HepG2 (cell line): ENCODE results near the gene TRERF1. TPM values are rescaled to one million over a fixed set of nuclear protein-coding genes. Genes with fewer than 3 reads are reported as not detected.

Source experiments
- ATAC-seq: fragments of 200-7000 bp; cut with Tn5 transposase; 3 replicates; pipeline ENCODE4 v1.9.1; 2020; ENCODE audit warnings: mild to moderate bottlenecking, moderate library complexity
- BruUV-seq: library from RNA; stranded (reverse); fragments of 400-500 nt; replicated peaks from 2 replicates; lab custom pipeline; 2021; lab: Mats Ljungman, UMichigan
- CTCF ChIA-PET: fragments of 300-600 bp; formaldehyde crosslinking; extraction: SDS; loops from one replicate; lab custom pipeline; 2021; ENCODE audit warnings: low total read pairs, inconsistent platforms, low intra/inter-chr PET ratio; lab: Yijun Ruan, JAX
- POLR2A ChIA-PET: fragments of 350-600 bp; sonication (Branson Sonifier 250); formaldehyde crosslinking; loops from one replicate; lab custom pipeline; 2020; ENCODE audit warnings: antibody characterized with exemption, inconsistent platforms; lab: Yijun Ruan, JAX
- DNase-seq: peaks from one replicate; pipeline ENCODE4 v3.0.0-alpha.2; 2015; ENCODE audit warnings: low spot score
- FAIRE-seq: peaks from 3 replicates; lab custom pipeline; 2011; peaks lifted over from hg19 to GRCh38; lab: Jason Lieb, UNC
- H2AFZ ChIP-seq: one replicate; pipeline ENCODE4 v1.6.1; 2011; ENCODE audit warnings: low read length, inconsistent platforms
- H3K27ac ChIP-seq: fragments of 300-600 bp; 3 replicates; pipeline ENCODE4 v1.8.0; 2011; ENCODE audit warnings: mixed run types, mild to moderate bottlenecking, mixed read lengths, low read length, inconsistent platforms; ENCODE audit not compliant: insufficient read depth; ENCODE audit errors: extremely low read length
- H3K27me3 ChIP-seq, 2 experiments: fragments of 200-600 bp in 1 of 2; 2 replicates in 1 of 2; 3 replicates in 1 of 2; pipeline versions ENCODE4 v1.6.0 to v1.8.0; 2011; ENCODE audit warnings: low read length in 2 of 2, mild to moderate bottlenecking in 2 of 2, moderate library complexity in 2 of 2, inconsistent platforms in 1 of 2; ENCODE audit not compliant: insufficient read depth in 2 of 2, control insufficient read depth in 1 of 2
- H3K36me3 ChIP-seq, 2 experiments: fragments of 200-600 bp in 1 of 2; replicated peaks in 1 of 2; 2 replicates in 1 of 2; 3 replicates in 1 of 2; pipeline versions ENCODE4 v1.5.1 to v1.8.0; 2011; ENCODE audit warnings: low read length in 2 of 2, inconsistent platforms in 1 of 2; ENCODE audit not compliant: insufficient read depth in 2 of 2, control insufficient read depth in 1 of 2
- H3K4me1 ChIP-seq: 2 replicates; pipeline ENCODE4 v1.5.1; 2012; ENCODE audit warnings: low read length, inconsistent platforms; ENCODE audit not compliant: insufficient read depth
- H3K4me2 ChIP-seq: 2 replicates; pipeline ENCODE4 v1.6.0; 2011; ENCODE audit warnings: low read depth, low read length, inconsistent platforms
- H3K4me3 ChIP-seq, 3 experiments: fragments of 200-600 bp in 1 of 3; sonication (generic), shearing (Covaris generic) in 1 of 3; replicated peaks in 1 of 3; 2 replicates each; pipeline ENCODE4 v1.5.1; 2011 to 2016; ENCODE audit warnings: low read length in 3 of 3, inconsistent platforms in 2 of 3, low read depth in 2 of 3, mild to moderate bottlenecking in 2 of 3, control low read depth in 1 of 3, mixed read lengths in 1 of 3; ENCODE audit not compliant: insufficient read depth in 1 of 3
- H3K79me2 ChIP-seq: one replicate; pipeline ENCODE4 v1.6.1; 2011; ENCODE audit warnings: low read length, inconsistent platforms; ENCODE audit not compliant: insufficient read depth
- H3K9ac ChIP-seq: 2 replicates; pipeline ENCODE4 v1.6.0; 2011; ENCODE audit warnings: mild to moderate bottlenecking, low read depth, low read length, inconsistent platforms; ENCODE audit not compliant: insufficient read depth
- H3K9me3 ChIP-seq: 2 replicates; pipeline ENCODE4 v1.5.1; 2012; ENCODE audit warnings: mild to moderate bottlenecking, low read length
- H4K20me1 ChIP-seq: 2 replicates; pipeline ENCODE4 v1.6.0; 2011; ENCODE audit warnings: inconsistent platforms, mild to moderate bottlenecking, low read length, moderate library complexity; ENCODE audit not compliant: insufficient read depth
- DNMT1 ChIP-seq: sonication (generic); formaldehyde crosslinking; IDR thresholded peaks from 2 replicates; pipeline ENCODE4 v1.5.1; 2020; ENCODE audit warnings: mild to moderate bottlenecking, missing genetic modification reagents
- GMEB2 ChIP-seq: IDR thresholded peaks from 2 replicates; pipeline ENCODE4 v1.6.1; 2016; ENCODE audit warnings: missing biosample characterization, missing genetic modification reagents, low read depth
- HDAC2 ChIP-seq: sonication (generic); formaldehyde crosslinking; IDR thresholded peaks from 2 replicates; pipeline ENCODE4 v1.4.0; 2020; ENCODE audit warnings: missing genetic modification reagents
- KMT2A ChIP-seq: sonication (generic); formaldehyde crosslinking; IDR thresholded peaks from 2 replicates; pipeline ENCODE4 v1.4.0; 2020; ENCODE audit warnings: missing genetic modification reagents
- PHF5A ChIP-seq: IDR thresholded peaks from one replicate; pipeline ENCODE4 v1.6.1; 2018; ENCODE audit warnings: low read depth, missing genetic modification reagents; ENCODE audit not compliant: unreplicated experiment
- SP140L ChIP-seq: sonication (generic); formaldehyde crosslinking; IDR thresholded peaks from 2 replicates; pipeline ENCODE4 v1.4.0; 2020; ENCODE audit warnings: missing genetic modification reagents, borderline replicate concordance
- SP5 ChIP-seq: IDR thresholded peaks from 2 replicates; pipeline ENCODE4 v1.6.1; 2016; ENCODE audit warnings: low read depth, borderline replicate concordance
- ZNF160 ChIP-seq: sonication (generic); formaldehyde crosslinking; IDR thresholded peaks from 2 replicates; pipeline ENCODE4 v1.8.0; 2022; ENCODE audit warnings: mild to moderate bottlenecking, inconsistent platforms, missing genetic modification reagents
- ZNF24 ChIP-seq: fragments of 450-650 bp; IDR thresholded peaks from 2 replicates; pipeline ENCODE4 v1.6.1; 2017; ENCODE audit warnings: antibody characterized with exemption, mild to moderate bottlenecking
- ZNF251 ChIP-seq: sonication (generic); formaldehyde crosslinking; IDR thresholded peaks from 2 replicates; pipeline ENCODE4 v1.9.0; 2021; ENCODE audit warnings: mild to moderate bottlenecking, missing genetic modification reagents
- ZNF460 ChIP-seq: sonication (generic); formaldehyde crosslinking; IDR thresholded peaks from 2 replicates; pipeline ENCODE4 v1.5.1; 2020; ENCODE audit warnings: missing genetic modification reagents, mild to moderate bottlenecking, borderline replicate concordance
- ZNF605 ChIP-seq: sonication (generic); formaldehyde crosslinking; IDR thresholded peaks from 2 replicates; pipeline ENCODE4 v1.8.0; 2022; ENCODE audit warnings: mild to moderate bottlenecking, missing genetic modification reagents
- WGBS: methylation state at CpG from one replicate; pipeline ENCODE4 v1.1.6; 2017; ENCODE audit warnings: low lambda C conversion rate; 5-methylcytosine and 5-hydroxymethylcytosine counted together
- in situ Hi-C: cut with HindIII; loops from 2 replicates; pipeline ENCODE4 v1.10.0; 2017; ENCODE audit warnings: low pct_unique_long_range_greater_than_20kb; ENCODE audit not compliant: extremely low pct_ligation_motif_present
- intact Hi-C: fragments of 100-400 bp; cut with micrococcal nuclease; formaldehyde crosslinking; loops from one replicate; pipeline ENCODE4 v1.10.0; 2022; ENCODE audit not compliant: unreplicated experiment
- polyA plus RNA-seq, 8 experiments: library from polyadenylated mRNA; depleted of rRNA in 3 of 8; stranded (reverse) in 7 of 8; unstranded in 1 of 8; fragments of >200 nt; fragmentation: Illumina TruSeq in 4 of 8; extraction: Trizol in 4 of 8; gene quantifications; 2 replicates each; pipeline versions ENCODE4 v1.2.1 to v1.2.3, GENCODE V29; 2011 to 2016; ENCODE audit warnings: low read depth in 4 of 8, missing spikeins in 1 of 8, mixed read lengths in 1 of 8; ENCODE audit not compliant: insufficient read depth in 1 of 8
- total RNA-seq, 5 experiments: library from RNA; depleted of rRNA; stranded (reverse); fragments of >200 nt; fragmentation: Illumina TruSeq; extraction: Trizol; gene quantifications; 2 replicates each; pipeline ENCODE4 v1.2.3, GENCODE V29; 2016; ENCODE audit warnings: low read depth in 1 of 5
- TF ChIP-seq, protein P1 (sequence below): sonication (generic); formaldehyde crosslinking; IDR thresholded peaks from 2 replicates; pipeline ENCODE4 v1.5.0; 2020; ENCODE audit warnings: missing genetic modification reagents, mild to moderate bottlenecking, borderline replicate concordance
- TF ChIP-seq, protein P2 (sequence below): sonication (generic); formaldehyde crosslinking; IDR thresholded peaks from 2 replicates; pipeline ENCODE4 v1.4.0; 2020; ENCODE audit warnings: mild to moderate bottlenecking, low read depth, missing genetic modification reagents
- TF ChIP-seq, protein P3 (sequence below): sonication (generic); formaldehyde crosslinking; IDR thresholded peaks from 2 replicates; pipeline ENCODE4 v1.5.1; 2020; ENCODE audit warnings: mild to moderate bottlenecking, missing genetic modification reagents, moderate library complexity
- TF ChIP-seq, protein P4 (sequence below): sonication (generic); formaldehyde crosslinking; conservative IDR thresholded peaks from 2 replicates; pipeline ENCODE4 v1.4.0; 2020; ENCODE audit warnings: missing genetic modification reagents

Gene TRERF1
- total and polyA plus RNA-seq, 2 of the 13 experiments (the other 11 are each of a cell fraction or from before 2014, with no cell fraction given): 0.02 TPM; not detected in 1

- CTCF ChIA-PET: no interaction called here
- Histone ChIP-seq H2AFZ (no peak overlapping the region), H3K9ac (no peak overlapping the region), H4K20me1 (no peaks in the 10 kb centered on the region), H3K9me3 (no peaks in the 10 kb centered on the region), H3K4me3 (no peak overlapping the region), H3K27me3 (no peaks in the 10 kb centered on the region), H3K4me1 (0 out of 2 replicates have a peak, but pooled peaks cover 5% of the 10 kb centered on the region), H3K36me3 (no peaks in the 10 kb centered on the region), H3K79me2 (no peaks in the 10 kb centered on the region), H3K4me2 (no peak overlapping the region), H3K27ac (no peak overlapping the region)
- POLR2A ChIA-PET: no interaction called here
- intact Hi-C loops: no loop called here
- no TSS peak for BruUV-seq
- FAIRE-seq: no peak
- no peak for ATAC-seq
- in situ Hi-C loops: no loop called here
- no peak for DNase-seq
- WGBS: 76% methylated on average over 5 of the region's 5 CpGs
- TF ChIP-seq ZNF251 (CRISPR knock-in tag) (no peak), ZNF605 (no peak), PHF5A (no peak), GMEB2 (CRISPR knock-in tag) (no peak), SP140L (no peak), ZNF160 (CRISPR knock-in tag) (no peak), DNMT1 (CRISPR knock-in tag) (no peak), HDAC2 (no peak), SP5 (CRISPR knock-in tag) (no peak), KMT2A (no peak), ZNF24 (no peak), ZNF460 (CRISPR knock-in tag) (no peak)
- TF ChIP-seq, protein P1, sequence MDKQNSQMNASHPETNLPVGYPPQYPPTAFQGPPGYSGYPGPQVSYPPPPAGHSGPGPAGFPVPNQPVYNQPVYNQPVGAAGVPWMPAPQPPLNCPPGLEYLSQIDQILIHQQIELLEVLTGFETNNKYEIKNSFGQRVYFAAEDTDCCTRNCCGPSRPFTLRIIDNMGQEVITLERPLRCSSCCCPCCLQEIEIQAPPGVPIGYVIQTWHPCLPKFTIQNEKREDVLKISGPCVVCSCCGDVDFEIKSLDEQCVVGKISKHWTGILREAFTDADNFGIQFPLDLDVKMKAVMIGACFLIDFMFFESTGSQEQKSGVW (CRISPR knock-in tag): no peak
- TF ChIP-seq, protein P2, sequence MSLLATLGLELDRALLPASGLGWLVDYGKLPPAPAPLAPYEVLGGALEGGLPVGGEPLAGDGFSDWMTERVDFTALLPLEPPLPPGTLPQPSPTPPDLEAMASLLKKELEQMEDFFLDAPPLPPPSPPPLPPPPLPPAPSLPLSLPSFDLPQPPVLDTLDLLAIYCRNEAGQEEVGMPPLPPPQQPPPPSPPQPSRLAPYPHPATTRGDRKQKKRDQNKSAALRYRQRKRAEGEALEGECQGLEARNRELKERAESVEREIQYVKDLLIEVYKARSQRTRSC (CRISPR knock-in tag): no peak
- TF ChIP-seq, protein P3, sequence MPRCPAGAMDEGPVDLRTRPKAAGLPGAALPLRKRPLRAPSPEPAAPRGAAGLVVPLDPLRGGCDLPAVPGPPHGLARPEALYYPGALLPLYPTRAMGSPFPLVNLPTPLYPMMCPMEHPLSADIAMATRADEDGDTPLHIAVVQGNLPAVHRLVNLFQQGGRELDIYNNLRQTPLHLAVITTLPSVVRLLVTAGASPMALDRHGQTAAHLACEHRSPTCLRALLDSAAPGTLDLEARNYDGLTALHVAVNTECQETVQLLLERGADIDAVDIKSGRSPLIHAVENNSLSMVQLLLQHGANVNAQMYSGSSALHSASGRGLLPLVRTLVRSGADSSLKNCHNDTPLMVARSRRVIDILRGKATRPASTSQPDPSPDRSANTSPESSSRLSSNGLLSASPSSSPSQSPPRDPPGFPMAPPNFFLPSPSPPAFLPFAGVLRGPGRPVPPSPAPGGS (CRISPR knock-in tag): no peak
- TF ChIP-seq, protein P4, sequence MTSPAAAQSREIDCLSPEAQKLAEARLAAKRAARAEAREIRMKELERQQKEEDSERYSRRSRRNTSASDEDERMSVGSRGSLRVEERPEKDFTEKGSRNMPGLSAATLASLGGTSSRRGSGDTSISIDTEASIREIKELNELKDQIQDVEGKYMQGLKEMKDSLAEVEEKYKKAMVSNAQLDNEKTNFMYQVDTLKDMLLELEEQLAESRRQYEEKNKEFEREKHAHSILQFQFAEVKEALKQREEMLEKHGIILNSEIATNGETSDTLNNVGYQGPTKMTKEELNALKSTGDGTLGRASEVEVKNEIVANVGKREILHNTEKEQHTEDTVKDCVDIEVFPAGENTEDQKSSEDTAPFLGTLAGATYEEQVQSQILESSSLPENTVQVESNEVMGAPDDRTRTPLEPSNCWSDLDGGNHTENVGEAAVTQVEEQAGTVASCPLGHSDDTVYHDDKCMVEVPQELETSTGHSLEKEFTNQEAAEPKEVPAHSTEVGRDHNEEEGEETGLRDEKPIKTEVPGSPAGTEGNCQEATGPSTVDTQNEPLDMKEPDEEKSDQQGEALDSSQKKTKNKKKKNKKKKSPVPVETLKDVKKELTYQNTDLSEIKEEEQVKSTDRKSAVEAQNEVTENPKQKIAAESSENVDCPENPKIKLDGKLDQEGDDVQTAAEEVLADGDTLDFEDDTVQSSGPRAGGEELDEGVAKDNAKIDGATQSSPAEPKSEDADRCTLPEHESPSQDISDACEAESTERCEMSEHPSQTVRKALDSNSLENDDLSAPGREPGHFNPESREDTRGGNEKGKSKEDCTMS (CRISPR knock-in tag): no peak
Observed at GRCh38 chr6:42182101-42182500, 269.6 kb downstream of the TRERF1 start.
